GM18909 (cell line): ENCODE results near the gene ARHGAP24.

Experiments used
- ATAC-seq: cut with Tn5 transposase; IDR thresholded peaks from one replicate; pipeline ENCODE4 v1.9.1; 2021; ENCODE audit warnings: mild to moderate bottlenecking; ENCODE audit not compliant: unreplicated experiment, poor library complexity

Gene ARHGAP24

GRCh38 chr4:85762529-85762871 is 287.6 kb downstream of the ARHGAP24 start:
- no peak for ATAC-seq

- ATAC-seq, result no peak
Measured at GRCh38 chr4:85763202-85763601, 288.3 kb downstream of the ARHGAP24 start.

GRCh38 chr4:85767649-85768048 is 292.7 kb downstream of the ARHGAP24 start:
- ATAC-seq, result no peak

DNA sequence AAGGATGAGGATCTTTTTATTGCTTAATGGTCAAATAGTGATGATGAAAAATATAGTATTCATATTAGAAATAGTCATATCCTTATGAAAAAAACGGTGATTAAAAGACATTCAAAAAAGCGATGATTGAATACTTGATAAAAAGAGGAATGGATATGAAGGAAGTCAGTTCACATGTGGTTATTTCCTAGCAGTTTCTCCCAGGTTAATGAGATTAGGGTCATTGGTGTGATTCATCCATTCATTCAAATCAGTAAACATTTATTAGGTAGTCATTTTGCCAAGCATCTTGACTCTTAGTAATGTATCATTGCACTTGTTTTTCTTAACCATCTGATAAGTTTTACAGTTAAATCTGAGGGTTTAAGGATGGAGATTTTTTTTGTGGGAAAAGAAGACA is 294.1 kb downstream of the ARHGAP24 start:
- no peak for ATAC-seq

- ATAC-seq, result no peak
Measured at GRCh38 chr4:85772470-85772869, 297.5 kb downstream of the ARHGAP24 start.

DNA sequence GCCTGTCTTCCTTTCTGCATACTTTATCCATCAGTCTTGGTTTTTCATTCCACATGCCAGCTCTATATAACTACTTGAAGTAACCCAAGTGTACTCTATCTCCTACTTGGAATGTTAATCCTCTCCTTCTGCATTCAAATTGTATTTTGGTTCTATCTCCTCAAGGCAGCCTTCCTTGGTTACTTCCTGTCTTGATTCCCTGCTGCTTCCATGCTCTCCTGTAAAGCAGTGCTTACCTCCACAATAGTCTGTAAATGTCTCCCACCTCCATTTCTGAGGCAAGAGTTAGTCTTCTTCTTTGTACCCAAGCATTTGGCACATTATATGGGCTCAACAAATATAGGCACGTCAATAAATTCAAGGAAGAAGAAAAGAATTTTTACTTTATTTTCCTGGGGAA is 298.4 kb downstream of the ARHGAP24 start:
- ATAC-seq, result no peak

GRCh38 chr4:85774000-85774399 is 299.1 kb downstream of the ARHGAP24 start:
- no peak for ATAC-seq

DNA sequence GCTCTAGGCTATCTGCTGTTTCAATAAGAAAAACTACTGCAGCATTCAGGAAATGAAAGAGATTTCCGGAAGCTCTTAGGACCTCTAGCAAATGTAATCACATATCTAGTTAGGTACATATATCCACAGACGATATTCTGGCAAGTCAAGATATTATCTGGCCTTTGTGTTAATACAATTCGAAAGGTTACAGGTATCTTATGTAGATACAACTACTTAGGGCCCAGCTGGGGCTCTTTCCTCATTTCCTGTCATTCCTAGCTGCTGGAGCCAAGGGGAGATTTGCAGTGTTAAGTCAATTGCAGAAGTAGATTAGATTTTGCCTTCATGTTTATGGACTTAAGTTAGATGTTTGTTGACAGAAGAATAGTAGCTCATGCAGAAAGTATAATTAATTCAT is 299.5 kb downstream of the ARHGAP24 start:
- ATAC-seq, result no peak

GRCh38 chr4:85776096-85776495 is 301.1 kb downstream of the ARHGAP24 start:
- no peak for ATAC-seq

DNA sequence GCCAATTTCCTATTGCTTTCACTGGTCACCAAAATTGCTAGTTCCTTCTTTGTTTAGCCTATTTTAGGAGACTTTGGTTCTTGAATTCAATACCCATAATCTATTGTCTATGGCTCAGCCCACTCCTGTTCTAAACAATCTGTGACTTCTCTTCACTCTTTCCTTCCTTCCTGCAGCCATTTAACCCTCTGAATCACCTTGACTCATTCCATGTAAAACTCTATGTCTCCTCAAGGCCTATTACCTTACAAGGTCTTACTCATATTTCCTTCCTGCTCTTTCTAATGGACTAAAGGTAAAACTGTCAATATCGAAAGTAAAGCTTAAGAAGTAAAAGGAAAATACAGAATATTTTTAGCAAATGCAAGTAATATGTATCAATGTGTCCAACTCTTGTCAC is 301.6 kb downstream of the ARHGAP24 start:
- ATAC-seq, result peak; percentile 18

GRCh38 chr4:85777908-85778631 is 303.1 kb downstream of the ARHGAP24 start:
- ATAC-seq, result peak; percentile 82

DNA sequence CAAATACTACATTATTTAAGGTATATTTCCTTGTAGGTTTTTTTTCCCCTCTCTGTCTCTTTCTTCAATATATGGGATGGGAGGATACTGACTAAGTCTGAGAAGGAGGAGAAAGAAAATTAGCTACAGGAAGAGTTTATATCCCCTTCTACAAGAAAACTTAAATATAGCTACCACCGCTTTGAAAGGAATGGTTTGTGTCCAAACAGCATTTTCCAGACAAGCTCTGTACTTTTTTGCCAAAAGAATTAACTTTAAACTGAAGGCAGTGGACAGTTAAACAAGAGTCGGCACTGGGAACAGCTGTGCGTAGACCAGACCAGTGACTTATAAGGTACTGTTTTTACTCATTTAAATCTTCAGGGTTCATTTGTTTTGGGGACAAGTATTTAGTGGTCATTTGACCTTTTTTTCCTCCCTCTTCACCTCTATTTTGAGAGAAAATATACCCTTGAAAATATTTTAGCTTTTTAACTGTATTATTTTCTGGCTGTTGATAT is 303.7 kb downstream of the ARHGAP24 start:
- ATAC-seq, result peak; percentile 83

DNA sequence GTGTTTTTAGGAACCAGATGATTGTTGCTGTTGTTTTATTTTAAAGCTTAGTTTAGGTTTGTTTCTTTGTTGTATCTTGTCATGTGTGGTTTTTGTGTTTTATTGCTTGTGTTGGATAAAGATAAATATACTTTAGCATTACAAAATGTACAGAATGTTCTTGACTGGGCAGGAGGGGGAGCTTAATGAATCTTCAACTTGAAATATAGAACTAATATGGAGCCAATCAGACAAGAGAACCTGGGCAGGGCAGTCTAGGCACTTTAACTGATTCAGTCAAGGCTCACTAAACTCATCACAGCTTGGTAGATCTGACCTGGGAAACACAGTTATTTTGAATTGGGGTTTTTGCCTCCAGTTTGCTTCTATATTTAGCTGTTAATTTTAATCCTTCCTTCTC is 304.2 kb downstream of the ARHGAP24 start:
- ATAC-seq, result peak; percentile 34

GRCh38 chr4:85780664-85781063 is 305.7 kb downstream of the ARHGAP24 start:
- peak; percentile 35 for ATAC-seq

DNA sequence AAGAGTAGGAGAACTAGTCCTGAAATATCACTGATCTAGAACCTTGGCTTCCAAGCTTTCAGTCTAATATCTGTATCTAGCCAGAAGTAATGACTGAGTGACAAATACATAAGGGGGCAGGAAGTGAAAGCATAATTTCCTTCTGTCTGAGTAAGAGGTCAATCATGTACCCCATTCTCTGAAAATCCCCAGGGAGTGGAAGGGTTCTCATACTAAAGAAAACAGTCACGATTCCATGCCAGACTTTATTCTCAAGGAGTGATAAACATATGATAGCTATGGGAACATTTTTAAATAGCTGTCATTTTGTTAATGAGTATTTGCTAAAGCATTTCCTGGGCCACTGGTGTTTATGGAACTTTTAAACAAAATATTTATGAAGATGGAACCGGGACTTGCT is 308.5 kb downstream of the ARHGAP24 start:
- peak; percentile 49 for ATAC-seq

- no peak for ATAC-seq
Measured at GRCh38 chr4:85783900-85784299, 308.9 kb downstream of the ARHGAP24 start.

DNA sequence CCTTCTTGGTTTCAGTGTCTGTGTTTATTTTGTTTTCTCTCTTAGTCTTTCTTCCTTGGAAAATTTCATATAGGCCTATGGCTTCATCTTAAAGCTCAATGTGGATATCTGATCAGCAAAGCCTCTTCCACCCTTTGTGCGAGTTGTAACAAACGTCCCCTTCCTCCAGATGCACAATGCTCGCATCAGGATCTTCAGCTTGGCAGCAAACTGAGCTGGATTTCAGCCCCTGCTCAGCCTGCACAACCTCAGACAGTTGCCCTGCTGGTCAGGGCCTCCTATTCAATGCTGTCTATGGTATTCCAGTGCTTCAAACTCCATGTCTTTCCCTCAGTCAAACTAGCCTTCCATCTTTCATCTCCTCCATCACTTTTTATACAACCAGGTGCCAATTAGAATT is 309.4 kb downstream of the ARHGAP24 start:
- ATAC-seq, result no peak

- ATAC-seq, result peak; percentile 65
Measured at GRCh38 chr4:85784947-85785346, 310.0 kb downstream of the ARHGAP24 start.

DNA sequence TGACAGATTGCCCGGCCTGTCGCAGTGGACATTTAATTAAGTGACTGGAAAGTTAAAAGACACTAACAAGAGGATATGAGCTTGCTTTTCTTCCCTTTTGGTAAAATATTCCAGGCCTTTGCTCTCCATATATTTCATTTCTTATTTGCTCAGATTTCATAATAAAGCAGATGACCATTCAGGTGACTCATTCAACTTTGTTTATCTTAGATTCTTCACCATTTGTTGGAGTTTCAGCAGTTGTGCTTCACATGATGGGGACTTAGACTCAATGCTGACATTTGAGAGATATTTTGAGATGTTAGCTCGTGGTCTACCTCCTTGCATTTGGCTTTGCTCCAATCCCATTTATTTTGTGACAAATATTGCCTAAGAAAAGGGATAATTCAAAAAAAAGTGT is 312.2 kb downstream of the ARHGAP24 start:
- no peak for ATAC-seq

GRCh38 chr4:85788604-85789003 is 313.7 kb downstream of the ARHGAP24 start:
- ATAC-seq, result no peak

DNA sequence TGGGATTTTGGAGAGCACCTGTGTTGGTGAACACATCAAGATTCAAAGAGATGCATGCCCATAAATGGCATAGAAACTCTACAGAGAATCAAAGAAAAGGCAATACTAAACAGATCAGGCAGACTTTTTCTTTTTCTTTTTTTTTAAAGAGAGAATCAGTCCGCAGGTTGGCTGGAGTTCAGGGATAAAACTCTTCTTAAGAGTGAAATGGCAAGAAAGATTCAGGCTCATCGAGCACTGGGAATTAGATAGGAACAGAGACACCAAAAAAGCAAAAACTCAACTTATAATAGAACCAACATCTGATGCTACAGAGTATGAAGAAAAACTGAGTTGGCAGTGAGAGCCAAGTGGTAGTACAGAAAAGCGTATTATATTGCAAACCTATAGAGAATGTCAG is 314.3 kb downstream of the ARHGAP24 start:
- ATAC-seq, result no peak

- ATAC-seq, result no peak
Measured at GRCh38 chr4:85790582-85790981, 315.6 kb downstream of the ARHGAP24 start.
